Head of caudate nucleus (tissue), 42 donors: ENCODE results near the gene UVRAG.

Source experiments
- DNase-seq, 42 donors: peaks; one replicate each; pipeline versions ENCODE4 v3.0.0 to v3.0.0-alpha.2; 2020 to 2021; ENCODE audit warnings: mixed read lengths in 7 of 42
- intact Hi-C: fragments of 100-400 bp; cut with DNase I; formaldehyde crosslinking; loops from one replicate; pipeline ENCODE4 v1.15.0; 2022

Gene UVRAG

DNA sequence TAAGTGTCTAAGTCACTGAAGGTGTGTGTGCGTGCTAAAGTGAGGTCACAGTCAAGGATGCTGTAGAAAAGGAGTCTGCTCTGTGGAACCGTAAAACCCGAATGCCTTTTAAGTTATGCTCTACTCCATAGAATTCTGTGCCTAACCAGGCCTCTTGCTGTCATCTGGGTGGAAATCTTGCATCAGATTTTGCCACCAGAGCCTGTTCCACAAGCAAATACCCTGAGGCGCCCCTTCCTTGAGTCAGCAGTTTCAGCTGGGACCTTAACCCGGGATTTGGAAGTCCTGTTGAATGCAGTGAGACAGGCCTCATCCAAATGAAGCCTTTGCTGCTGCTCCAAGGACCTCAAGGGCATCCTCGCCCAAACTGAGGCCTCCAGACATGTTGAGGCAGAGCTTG is 281.5 kb downstream of the UVRAG start:
- intact Hi-C loops = no loop called here
- DNase-seq = no peak

DNA sequence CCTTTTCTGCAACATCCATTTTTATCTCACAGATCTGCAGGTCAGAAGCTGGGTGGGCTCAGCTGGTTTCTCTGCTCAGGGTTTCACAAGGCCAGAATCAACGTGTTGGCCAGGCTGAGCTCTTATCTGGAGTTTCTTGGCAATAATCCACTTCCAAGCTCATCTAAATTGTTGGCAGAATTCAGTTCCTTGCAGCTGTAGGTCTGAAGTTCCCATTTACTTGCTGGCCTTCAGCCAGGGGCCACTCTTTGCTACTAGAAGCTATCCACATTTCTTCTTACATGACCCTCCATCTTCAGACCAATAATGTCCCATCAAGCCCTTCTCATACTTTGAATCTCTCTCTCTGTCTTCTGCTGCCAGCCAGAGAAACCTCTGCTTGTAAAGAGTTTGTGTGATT is 287.8 kb downstream of the UVRAG start:
- peak in 2 of 42 donors; percentile 14 to 39 for DNase-seq
- intact Hi-C loops = no loop called here

DNA sequence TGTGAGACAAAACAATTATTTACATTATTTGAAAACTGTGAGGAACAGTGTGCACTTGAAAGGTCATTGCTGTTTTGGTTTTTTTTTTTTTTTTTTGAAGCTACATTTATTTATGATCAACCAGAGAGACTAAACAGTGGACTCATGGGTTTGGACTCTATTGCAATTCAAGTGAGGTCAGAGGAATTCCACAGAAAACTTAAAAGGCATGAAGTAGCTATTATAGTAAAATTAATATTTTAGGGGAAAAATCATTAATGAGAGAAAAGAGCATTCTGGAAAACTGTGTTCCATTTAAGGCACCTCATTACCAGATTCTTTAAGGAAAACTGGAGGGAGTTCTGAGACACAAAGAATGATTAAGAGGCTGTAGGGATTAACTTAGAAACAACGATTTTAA is 288.4 kb downstream of the UVRAG start:
- no peak for DNase-seq
- intact Hi-C loops = no loop called here

DNA sequence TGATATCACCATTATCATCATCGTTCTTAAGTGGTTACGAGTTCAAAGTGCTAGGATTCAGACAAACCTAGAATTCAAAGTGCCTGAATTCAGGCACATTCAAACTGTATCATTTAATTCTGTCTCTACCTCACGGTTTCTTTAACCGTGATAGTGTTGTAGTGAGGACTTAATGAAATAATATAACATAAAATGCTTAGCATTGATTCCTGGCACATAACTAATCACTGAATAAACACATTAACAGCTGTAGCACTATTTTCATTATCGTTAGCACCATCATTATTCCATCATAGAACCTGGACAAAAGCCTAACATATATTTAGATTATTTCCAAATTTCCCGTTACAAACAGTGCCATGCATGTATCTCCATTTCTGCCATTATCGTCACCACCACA is 289.3 kb downstream of the UVRAG start:
- intact Hi-C loops = no loop called here
- no peak for DNase-seq

- intact Hi-C loops = no loop called here
- DNase-seq = no peak
Measured at GRCh38 chr11:76105637-76106036, 290.6 kb downstream of the UVRAG start.

DNA sequence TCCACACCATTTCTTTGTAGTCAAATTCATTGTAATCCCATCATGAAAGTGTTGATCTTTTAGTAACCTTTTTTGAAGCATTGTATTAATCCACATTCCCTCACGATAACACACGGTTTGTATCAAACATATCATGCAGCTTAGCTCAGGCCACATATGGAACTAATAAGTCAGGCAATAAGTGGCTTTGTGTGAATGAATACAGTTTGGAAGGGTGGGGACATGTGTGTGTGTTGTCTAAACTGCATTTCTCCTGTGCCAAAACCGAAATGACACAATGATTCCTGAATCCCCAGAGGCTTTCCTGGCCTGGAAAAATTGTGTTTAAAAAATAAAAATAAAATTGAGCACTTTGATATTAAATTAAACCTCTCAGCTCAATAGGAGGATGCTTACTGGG is 293.0 kb downstream of the UVRAG start:
- no peak for DNase-seq
- intact Hi-C loops = no loop called here

DNA sequence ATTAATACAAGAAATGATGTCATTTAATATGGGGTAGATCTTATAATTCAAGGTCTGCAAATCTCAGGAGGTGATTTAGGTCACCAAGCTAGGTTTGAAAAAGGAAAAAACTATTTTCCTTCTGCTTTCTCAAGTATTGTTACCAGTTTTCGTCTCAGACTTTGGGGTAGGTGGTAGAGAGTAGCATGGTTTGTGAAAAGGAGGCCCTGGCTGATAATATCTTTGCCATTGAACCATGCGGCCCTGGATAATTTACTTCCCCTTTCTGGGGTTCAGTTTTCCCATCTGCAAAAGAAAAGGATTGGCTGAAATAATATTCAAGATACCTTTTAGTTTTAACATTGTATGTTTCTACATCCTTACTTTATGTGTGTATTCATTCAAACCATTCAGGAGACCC is 299.2 kb downstream of the UVRAG start:
- intact Hi-C loops = no loop called here
- DNase-seq = no peak

GRCh38 chr11:76115555-76115954 is 300.5 kb downstream of the UVRAG start:
- intact Hi-C loops = no loop called here
- no peak for DNase-seq

GRCh38 chr11:76119032-76119431 is 304.0 kb downstream of the UVRAG start:
- intact Hi-C loops = no loop called here
- DNase-seq = no peak

DNA sequence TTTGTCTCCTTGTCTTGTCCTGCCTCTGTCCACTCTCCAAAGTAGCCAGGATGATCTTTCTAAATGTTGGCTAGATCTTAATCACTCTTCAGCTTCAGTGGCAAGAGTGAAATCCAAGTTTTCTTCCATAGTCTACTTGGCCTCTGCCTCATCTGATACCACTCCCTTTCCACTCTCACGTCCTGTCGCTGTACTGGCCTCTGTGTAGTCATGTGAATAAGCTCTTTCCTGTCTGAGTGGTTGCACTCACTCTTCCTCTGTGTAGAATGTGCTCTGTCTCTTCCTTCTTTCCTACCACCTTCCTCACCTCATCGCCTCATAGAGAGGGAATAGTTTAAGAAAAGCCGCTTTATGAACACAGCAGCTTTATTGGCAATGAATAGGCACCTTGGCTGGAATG is 304.8 kb downstream of the UVRAG start:
- intact Hi-C loops = no loop called here
- no peak for DNase-seq

- intact Hi-C loops = no loop called here
- no peak for DNase-seq
Measured at GRCh38 chr11:76120513-76121101, 305.6 kb downstream of the UVRAG start.

DNA sequence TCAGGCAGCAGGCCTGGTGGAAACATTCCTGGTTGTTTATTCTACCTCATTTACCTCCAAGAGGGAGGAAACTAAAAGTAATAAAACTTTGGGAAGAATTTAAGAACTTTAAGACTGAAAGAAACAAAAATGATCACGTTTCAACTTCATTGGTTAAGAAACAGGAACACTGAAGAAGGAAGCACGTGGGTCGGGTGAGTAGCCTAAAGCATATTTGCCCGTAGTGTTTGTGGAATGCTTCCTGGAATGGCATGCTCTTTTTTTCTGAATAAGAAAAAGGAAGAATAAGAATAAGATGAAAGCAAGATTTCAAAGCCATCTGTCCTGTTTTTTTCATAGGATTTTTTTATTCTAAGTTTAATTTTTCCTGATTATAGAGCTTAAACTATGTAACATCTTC is 308.2 kb downstream of the UVRAG start:
- no peak for DNase-seq
- intact Hi-C loops = no loop called here

DNA sequence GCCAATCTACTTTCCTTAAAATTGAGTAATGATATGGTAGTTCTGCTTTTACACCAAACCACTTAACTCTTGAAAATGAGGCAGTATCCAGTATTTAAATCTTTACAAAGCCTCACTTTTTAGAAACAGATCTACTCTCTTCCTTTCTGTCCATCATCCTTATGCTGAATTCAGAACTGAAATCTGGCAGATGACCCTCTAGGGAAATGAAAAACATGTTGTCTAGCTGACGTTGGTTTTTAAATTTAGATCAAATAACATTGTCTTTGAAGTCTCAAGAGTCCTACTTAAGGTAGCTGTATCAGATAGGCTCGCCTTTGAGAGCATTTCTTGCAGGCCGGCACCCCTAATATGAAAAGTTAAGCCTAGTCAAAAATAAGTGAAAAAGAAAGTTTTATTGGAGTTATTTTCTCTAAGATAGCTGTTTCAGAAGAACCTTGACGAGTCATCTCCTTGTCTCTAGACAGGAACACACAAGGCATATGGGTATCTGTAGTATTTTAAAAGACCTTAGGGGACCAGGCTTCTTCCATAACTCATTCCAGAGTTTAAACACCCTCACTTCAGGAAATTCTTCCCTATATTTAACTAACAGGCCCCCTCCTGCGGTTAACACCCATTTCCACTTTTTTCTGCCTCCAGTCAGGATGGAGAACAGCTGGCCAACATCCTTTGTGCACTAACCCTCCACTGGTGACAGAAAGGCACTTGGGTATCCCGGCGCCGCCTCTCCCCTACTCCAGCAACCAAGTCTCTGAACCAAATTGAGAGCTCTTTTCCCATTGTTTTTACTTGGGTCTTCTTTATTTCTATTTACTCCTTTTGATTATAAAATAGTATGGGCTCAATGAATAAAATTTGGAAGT is 310.1 kb downstream of the UVRAG start:
- no peak for DNase-seq
- intact Hi-C loops = no loop called here

DNA sequence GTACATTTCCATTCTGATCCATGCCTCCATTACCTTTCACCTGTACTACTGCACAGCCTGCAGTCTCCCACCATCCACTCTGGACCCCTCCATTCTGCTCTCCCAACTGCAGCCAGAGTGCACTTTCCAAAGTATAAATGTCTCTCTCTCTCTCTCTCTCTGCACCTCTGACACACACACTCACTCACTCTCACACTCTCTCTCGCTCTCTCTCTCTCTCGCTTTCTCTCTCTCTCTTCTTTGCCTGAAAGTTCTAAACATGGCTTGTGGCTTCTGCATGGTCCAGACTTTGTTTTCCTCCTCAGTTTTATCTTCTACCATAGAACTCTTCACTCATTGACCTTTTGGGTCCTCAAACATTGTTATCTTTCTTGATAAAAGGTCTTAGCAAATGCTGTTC is 314.7 kb downstream of the UVRAG start:
- intact Hi-C loops = no loop called here
- no peak for DNase-seq

- intact Hi-C loops = no loop called here
- DNase-seq = no peak
Measured at GRCh38 chr11:76131142-76131541, 316.1 kb downstream of the UVRAG start.

- intact Hi-C loops = no loop called here
- DNase-seq = peak in 2 of 42 donors; percentile 20 to 27
Measured at GRCh38 chr11:76131671-76132631, 316.9 kb downstream of the UVRAG start.

DNA sequence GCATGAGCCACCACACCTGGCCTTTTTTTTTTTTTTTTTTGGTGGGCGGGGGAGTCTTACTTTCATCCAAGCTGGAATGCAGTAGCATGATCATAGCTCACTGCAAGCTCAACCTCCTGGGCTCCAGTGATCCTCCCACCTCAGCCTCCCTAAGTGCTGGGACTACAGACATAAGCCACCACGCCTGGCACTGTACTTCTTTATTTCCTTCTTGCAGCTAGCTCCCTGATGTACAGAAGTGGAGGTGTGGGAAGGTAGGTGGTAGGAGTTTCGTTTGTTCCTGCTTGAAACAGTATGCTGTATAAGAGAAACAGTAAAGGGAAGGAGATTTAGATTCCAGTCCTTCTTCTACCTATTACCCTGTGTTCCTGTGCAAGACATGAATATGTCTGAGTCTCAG is 319.2 kb downstream of the UVRAG start:
- DNase-seq = peak in 5 of 42 donors; percentile 22 to 64 (median 41)
- intact Hi-C loops = no loop called here

DNA sequence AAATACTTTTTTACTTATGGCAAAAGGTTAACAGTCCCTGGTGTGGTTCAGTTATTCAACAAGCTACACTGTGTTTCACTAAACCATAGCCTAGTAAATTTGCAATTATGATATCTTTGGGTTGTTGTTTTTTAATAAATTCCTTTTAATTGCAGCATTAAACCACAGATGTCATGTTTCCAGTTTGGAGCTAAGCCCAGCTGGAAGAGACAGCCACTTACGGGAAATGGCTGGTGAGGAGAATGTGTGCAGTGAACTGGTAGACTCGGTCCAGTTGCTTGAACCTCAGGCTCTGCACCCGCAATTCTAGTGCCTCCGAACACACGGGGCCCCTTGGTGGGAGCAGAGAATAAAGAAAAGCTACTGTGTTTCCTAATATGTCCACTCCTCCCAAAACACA is 320.5 kb downstream of the UVRAG start:
- intact Hi-C loops = no loop called here

GRCh38 chr11:76139314-76139713 is 324.3 kb downstream of the UVRAG start:
- peak in 2 of 42 donors; percentile 5 to 42 for DNase-seq
- intact Hi-C loops = no loop called here

More for the DNA sequence above, 320.5 kb downstream of the UVRAG start:
- DNase-seq = peak in 2 of 42 donors; percentile 4 to 27
